Measurements from ENCODE around the gene TYW1B. TPM values are rescaled to one million over a fixed set of nuclear protein-coding genes. Genes with fewer than 3 reads are reported as not detected.
A peak's percentile ranks its signal among the peaks of the same experiment; 100 is the strongest.
"Not testable (repeated sequence)": the region's sequence is repeated elsewhere in the genome, so short reads cannot be mapped to it uniquely, and the experiment has no call there.

Gene TYW1B
- polyA plus RNA-seq, 2 donors = 0.89 to 1.9 TPM

GRCh38 chr7:72838315-72838714 is 10.3 kb upstream of the TYW1B start:
- WGBS, 2 donors = 96 to 97% methylated on average over 6 of the region's 6 CpGs
- not testable (repeated sequence) for H3K36me3 ChIP-seq (ENCODE audit: control insufficient read depth in 2 of 2, insufficient read depth in 2 of 2, low read length in 1 of 2); H3K27me3 ChIP-seq (ENCODE audit: control insufficient read depth in 1 of 2, insufficient read depth in 2 of 2, low read length in 2 of 2); H3K4me1 ChIP-seq (ENCODE audit: control insufficient read depth in 2 of 2, insufficient read depth in 2 of 2, low read length in 1 of 2); H3K27ac ChIP-seq (ENCODE audit: low read depth in 2 of 2, low read length in 1 of 2); H3K9me3 ChIP-seq (ENCODE audit: control insufficient read depth in 2 of 2, insufficient read depth in 1 of 2, low read depth in 1 of 2, low read length in 1 of 2); H3K4me3 ChIP-seq (ENCODE audit: low read depth in 1 of 2, low read length in 2 of 2)

- not testable (repeated sequence) for H3K36me3 ChIP-seq (ENCODE audit: control insufficient read depth in 2 of 2, insufficient read depth in 2 of 2, low read length in 1 of 2)
These were observed 9.3 kb upstream of the TYW1B start for GRCh38 chr7:72837291-72837690.

DNA sequence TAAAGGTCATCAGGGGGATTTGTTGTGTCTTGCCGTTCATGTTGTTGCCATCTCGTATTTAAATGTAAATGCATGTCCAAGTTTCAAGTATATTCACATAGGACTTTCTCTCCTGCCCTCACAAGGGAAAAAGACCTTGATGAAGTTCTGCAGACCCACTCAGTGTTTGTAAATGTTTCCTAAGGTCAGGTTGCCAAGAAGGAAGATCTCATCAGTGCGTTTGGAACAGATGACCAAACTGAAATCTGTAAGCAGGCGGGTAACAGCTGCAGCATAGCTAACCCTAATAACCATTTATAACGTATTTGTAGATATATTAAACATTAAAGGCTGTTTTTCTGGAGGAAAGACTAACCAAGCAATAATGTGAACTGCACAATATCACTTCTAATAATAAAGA is 2.6 kb upstream of the TYW1B start:
- H3K27me3 ChIP-seq (ENCODE audit: control insufficient read depth in 1 of 2, insufficient read depth in 2 of 2, low read length in 2 of 2); H3K9me3 ChIP-seq (ENCODE audit: control insufficient read depth in 2 of 2, insufficient read depth in 1 of 2, low read depth in 1 of 2, low read length in 1 of 2); H3K4me1 ChIP-seq (ENCODE audit: control insufficient read depth in 2 of 2, insufficient read depth in 2 of 2, low read length in 1 of 2); H3K36me3 ChIP-seq (ENCODE audit: control insufficient read depth in 2 of 2, insufficient read depth in 2 of 2, low read length in 1 of 2): not testable (repeated sequence)
- peak overlapping the region; percentile 96 to 98 for H3K27ac ChIP-seq (ENCODE audit: low read depth in 2 of 2, low read length in 1 of 2)
- WGBS, 2 donors = 17 to 30% methylated on average over 3 to 5 of the region's 5 CpGs
- peak overlapping the region; percentile 70 to 74 for H3K4me3 ChIP-seq (ENCODE audit: low read depth in 1 of 2, low read length in 2 of 2)

More at GRCh38 chr7:72837291-72837690, 9.3 kb upstream of the TYW1B start:
- WGBS, 2 donors = 89 to 91% methylated on average over 3 of the region's 3 CpGs
- H3K4me1 ChIP-seq (ENCODE audit: control insufficient read depth in 2 of 2, insufficient read depth in 2 of 2, low read length in 1 of 2); H3K9me3 ChIP-seq (ENCODE audit: control insufficient read depth in 2 of 2, insufficient read depth in 1 of 2, low read depth in 1 of 2, low read length in 1 of 2); H3K4me3 ChIP-seq (ENCODE audit: low read depth in 1 of 2, low read length in 2 of 2); H3K27ac ChIP-seq (ENCODE audit: low read depth in 2 of 2, low read length in 1 of 2); H3K27me3 ChIP-seq (ENCODE audit: control insufficient read depth in 1 of 2, insufficient read depth in 2 of 2, low read length in 2 of 2): not testable (repeated sequence)

GRCh38 chr7:72829687-72830354 is 1.8 kb upstream of the TYW1B start:
- H3K9me3 ChIP-seq (ENCODE audit: control insufficient read depth in 2 of 2, insufficient read depth in 1 of 2, low read depth in 1 of 2, low read length in 1 of 2); H3K36me3 ChIP-seq (ENCODE audit: control insufficient read depth in 2 of 2, insufficient read depth in 2 of 2, low read length in 1 of 2); H3K4me1 ChIP-seq (ENCODE audit: control insufficient read depth in 2 of 2, insufficient read depth in 2 of 2, low read length in 1 of 2); H3K27me3 ChIP-seq (ENCODE audit: control insufficient read depth in 1 of 2, insufficient read depth in 2 of 2, low read length in 2 of 2): not testable (repeated sequence)
- 1% methylated on average over 29 of the region's 29 CpGs for WGBS, 2 donors
- Histone ChIP-seq H3K4me3 (ENCODE audit: low read depth in 1 of 2, low read length in 2 of 2) (peak overlapping the region; percentile 70 to 74), H3K27ac (ENCODE audit: low read depth in 2 of 2, low read length in 1 of 2) (peak overlapping the region; percentile 96 to 98)

GRCh38 chr7:72829291-72829686 is 1.3 kb upstream of the TYW1B start:
- WGBS, 2 donors = 0% methylated on average over 36 of the region's 36 CpGs
- H3K4me1 ChIP-seq (ENCODE audit: control insufficient read depth in 2 of 2, insufficient read depth in 2 of 2, low read length in 1 of 2); H3K27me3 ChIP-seq (ENCODE audit: control insufficient read depth in 1 of 2, insufficient read depth in 2 of 2, low read length in 2 of 2); H3K9me3 ChIP-seq (ENCODE audit: control insufficient read depth in 2 of 2, insufficient read depth in 1 of 2, low read depth in 1 of 2, low read length in 1 of 2); H3K36me3 ChIP-seq (ENCODE audit: control insufficient read depth in 2 of 2, insufficient read depth in 2 of 2, low read length in 1 of 2): not testable (repeated sequence)
- Histone ChIP-seq H3K27ac (ENCODE audit: low read depth in 2 of 2, low read length in 1 of 2) (peak overlapping the region; percentile 96 to 98), H3K4me3 (ENCODE audit: low read depth in 1 of 2, low read length in 2 of 2) (peak overlapping the region; percentile 70 to 74)

- not testable (repeated sequence) for H3K27ac ChIP-seq (ENCODE audit: low read depth in 2 of 2, low read length in 1 of 2); H3K9me3 ChIP-seq (ENCODE audit: control insufficient read depth in 2 of 2, insufficient read depth in 1 of 2, low read depth in 1 of 2, low read length in 1 of 2); H3K4me1 ChIP-seq (ENCODE audit: control insufficient read depth in 2 of 2, insufficient read depth in 2 of 2, low read length in 1 of 2); H3K36me3 ChIP-seq (ENCODE audit: control insufficient read depth in 2 of 2, insufficient read depth in 2 of 2, low read length in 1 of 2); H3K4me3 ChIP-seq (ENCODE audit: low read depth in 1 of 2, low read length in 2 of 2); H3K27me3 ChIP-seq (ENCODE audit: control insufficient read depth in 1 of 2, insufficient read depth in 2 of 2, low read length in 2 of 2)
- WGBS, 2 donors = 48 to 51% methylated on average over 10 of the region's 11 CpGs
These were observed 4.0 kb downstream of the TYW1B start for GRCh38 chr7:72823765-72824732.

- H3K36me3 ChIP-seq (ENCODE audit: control insufficient read depth in 2 of 2, insufficient read depth in 2 of 2, low read length in 1 of 2); H3K27ac ChIP-seq (ENCODE audit: low read depth in 2 of 2, low read length in 1 of 2): not testable (repeated sequence)
- WGBS, 2 donors = 71 to 80% methylated on average over 3 of the region's 3 CpGs
These were observed 5.5 kb downstream of the TYW1B start for GRCh38 chr7:72822497-72822896.

DNA sequence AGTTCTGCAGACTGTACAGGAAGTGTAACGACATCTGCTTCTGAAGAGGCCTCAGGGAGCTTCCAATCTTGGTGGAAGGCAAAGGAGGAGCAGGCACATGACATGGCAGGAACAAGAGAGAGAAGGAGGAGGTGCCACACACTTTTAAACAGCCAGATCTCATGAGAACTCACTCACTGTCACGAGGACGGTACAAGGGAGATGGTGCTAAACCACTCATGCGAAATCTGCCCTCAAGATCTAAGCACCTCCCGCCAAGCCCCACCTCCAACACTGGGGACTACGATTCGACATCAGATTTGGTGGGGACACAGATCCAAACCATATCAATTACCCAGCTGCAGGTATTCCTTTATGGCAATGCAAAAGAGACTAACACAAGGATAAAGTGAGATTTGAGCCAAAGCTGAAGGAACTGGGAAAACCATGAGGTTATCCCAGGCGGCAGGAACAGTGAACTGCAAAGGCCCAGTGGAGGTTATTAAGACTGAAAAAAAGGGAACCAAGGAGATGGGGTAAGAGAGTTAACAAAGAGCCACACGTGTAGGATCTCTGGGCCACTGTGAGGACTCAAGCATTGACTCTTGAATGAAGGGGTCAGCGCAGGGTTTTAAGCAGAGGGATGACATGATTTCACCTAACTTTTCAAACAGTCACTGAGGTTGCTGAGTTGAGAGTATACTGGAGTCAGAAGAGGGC is 9.2 kb downstream of the TYW1B start:
- not testable (repeated sequence) for H3K4me1 ChIP-seq (ENCODE audit: control insufficient read depth in 2 of 2, insufficient read depth in 2 of 2, low read length in 1 of 2); H3K4me3 ChIP-seq (ENCODE audit: low read depth in 1 of 2, low read length in 2 of 2); H3K36me3 ChIP-seq (ENCODE audit: control insufficient read depth in 2 of 2, insufficient read depth in 2 of 2, low read length in 1 of 2); H3K27ac ChIP-seq (ENCODE audit: low read depth in 2 of 2, low read length in 1 of 2); H3K9me3 ChIP-seq (ENCODE audit: control insufficient read depth in 2 of 2, insufficient read depth in 1 of 2, low read depth in 1 of 2, low read length in 1 of 2); H3K27me3 ChIP-seq (ENCODE audit: control insufficient read depth in 1 of 2, insufficient read depth in 2 of 2, low read length in 2 of 2)
- 92 to 94% methylated on average over 10 of the region's 10 CpGs for WGBS, 2 donors

More at GRCh38 chr7:72822497-72822896, 5.5 kb downstream of the TYW1B start:
- not testable (repeated sequence) for H3K4me3 ChIP-seq (ENCODE audit: low read depth in 1 of 2, low read length in 2 of 2); H3K4me1 ChIP-seq (ENCODE audit: control insufficient read depth in 2 of 2, insufficient read depth in 2 of 2, low read length in 1 of 2); H3K9me3 ChIP-seq (ENCODE audit: control insufficient read depth in 2 of 2, insufficient read depth in 1 of 2, low read depth in 1 of 2, low read length in 1 of 2); H3K27me3 ChIP-seq (ENCODE audit: control insufficient read depth in 1 of 2, insufficient read depth in 2 of 2, low read length in 2 of 2)

DNA sequence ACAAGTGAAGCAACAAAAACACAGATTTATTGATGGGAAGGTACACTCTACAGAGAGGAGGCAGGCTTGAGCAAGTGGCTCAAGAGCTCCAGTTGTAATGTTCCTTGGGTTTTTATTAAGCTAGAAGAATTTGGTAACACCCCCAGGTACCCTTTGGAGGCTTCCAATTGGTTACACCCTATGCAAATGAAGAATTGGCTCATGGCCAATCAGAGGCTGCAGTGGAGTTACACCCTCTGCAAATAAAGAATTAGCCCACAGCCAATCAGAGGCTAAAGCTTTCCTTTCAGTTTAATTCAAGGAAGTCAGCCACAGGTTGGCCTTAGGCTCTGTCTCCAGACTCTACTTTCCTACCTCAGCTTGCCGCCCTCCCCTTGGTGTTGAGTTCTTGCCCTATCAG is 10.3 kb downstream of the TYW1B start:
- H3K36me3 ChIP-seq (ENCODE audit: control insufficient read depth in 2 of 2, insufficient read depth in 2 of 2, low read length in 1 of 2); H3K27ac ChIP-seq (ENCODE audit: low read depth in 2 of 2, low read length in 1 of 2); H3K27me3 ChIP-seq (ENCODE audit: control insufficient read depth in 1 of 2, insufficient read depth in 2 of 2, low read length in 2 of 2); H3K9me3 ChIP-seq (ENCODE audit: control insufficient read depth in 2 of 2, insufficient read depth in 1 of 2, low read depth in 1 of 2, low read length in 1 of 2); H3K4me3 ChIP-seq (ENCODE audit: low read depth in 1 of 2, low read length in 2 of 2); H3K4me1 ChIP-seq (ENCODE audit: control insufficient read depth in 2 of 2, insufficient read depth in 2 of 2, low read length in 1 of 2): not testable (repeated sequence)
- 93 to 100% methylated on average over 1 of the region's 1 CpG for WGBS, 2 donors
